ENCODE data around the gene CACNA2D3.

- TF ChIP-seq, protein P1, sequence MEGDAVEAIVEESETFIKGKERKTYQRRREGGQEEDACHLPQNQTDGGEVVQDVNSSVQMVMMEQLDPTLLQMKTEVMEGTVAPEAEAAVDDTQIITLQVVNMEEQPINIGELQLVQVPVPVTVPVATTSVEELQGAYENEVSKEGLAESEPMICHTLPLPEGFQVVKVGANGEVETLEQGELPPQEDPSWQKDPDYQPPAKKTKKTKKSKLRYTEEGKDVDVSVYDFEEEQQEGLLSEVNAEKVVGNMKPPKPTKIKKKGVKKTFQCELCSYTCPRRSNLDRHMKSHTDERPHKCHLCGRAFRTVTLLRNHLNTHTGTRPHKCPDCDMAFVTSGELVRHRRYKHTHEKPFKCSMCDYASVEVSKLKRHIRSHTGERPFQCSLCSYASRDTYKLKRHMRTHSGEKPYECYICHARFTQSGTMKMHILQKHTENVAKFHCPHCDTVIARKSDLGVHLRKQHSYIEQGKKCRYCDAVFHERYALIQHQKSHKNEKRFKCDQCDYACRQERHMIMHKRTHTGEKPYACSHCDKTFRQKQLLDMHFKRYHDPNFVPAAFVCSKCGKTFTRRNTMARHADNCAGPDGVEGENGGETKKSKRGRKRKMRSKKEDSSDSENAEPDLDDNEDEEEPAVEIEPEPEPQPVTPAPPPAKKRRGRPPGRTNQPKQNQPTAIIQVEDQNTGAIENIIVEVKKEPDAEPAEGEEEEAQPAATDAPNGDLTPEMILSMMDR (IDR thresholded peaks at IDR 0.05): no peak
- TF ChIP-seq POLR2AphosphoS5 (IDR thresholded peaks at IDR 0.05) (no peak), POLR2A (IDR thresholded peaks at IDR 0.05) (no peak)
These were observed 201.8 kb downstream of the CACNA2D3 start for GRCh38 chr3:54324103-54324502.

All from transverse colon (tissue), 4 donors.